Natural killer cell (primary cell): Measurements from ENCODE around the gene CSGALNACT2. TPM values are rescaled to one million over a fixed set of nuclear protein-coding genes. Genes with fewer than 3 reads are reported as not detected.

Experiments
- ATAC-seq, 3 donors: fragments of 150-1000 bp in 2 of 3; fragments of 200-7000 bp in 1 of 3; cut with Tn5 transposase; 1 replicate in 1 of 3; 2 replicates in 2 of 3; pipeline ENCODE4 v1.10.0; 2021; ENCODE audit warnings: mild to moderate bottlenecking in 2 of 3, moderate library complexity in 2 of 3
- DNase-seq, 2 donors: peaks; one replicate each; pipeline versions ENCODE4 v3.0.0 to v3.0.0-alpha.2; 2013 to 2021; ENCODE audit warnings: mixed read lengths in 1 of 2
- H3K27ac ChIP-seq: one replicate; pipeline ENCODE4 v1.5.1; 2013; ENCODE audit warnings: mild to moderate bottlenecking, low read length
- H3K27me3 ChIP-seq: one replicate; pipeline ENCODE4 v1.6.1; 2013; ENCODE audit warnings: low read length; ENCODE audit not compliant: control insufficient read depth, insufficient read depth
- H3K36me3 ChIP-seq: one replicate; pipeline ENCODE4 v1.6.1; 2013; ENCODE audit warnings: low read length; ENCODE audit not compliant: control insufficient read depth, insufficient read depth
- H3K4me1 ChIP-seq: one replicate; pipeline ENCODE4 v1.6.1; 2013; ENCODE audit warnings: low read length; ENCODE audit not compliant: control insufficient read depth, insufficient read depth
- H3K4me3 ChIP-seq: one replicate; pipeline ENCODE4 v1.5.1; 2013; ENCODE audit warnings: low read length
- H3K9me3 ChIP-seq: one replicate; pipeline ENCODE4 v1.6.1; 2013; ENCODE audit warnings: low read length; ENCODE audit not compliant: control insufficient read depth, insufficient read depth
- H3K27ac Mint-ChIP-seq, 2 donors: one replicate each; pipeline ENCODE4 v1.8.0; 2022; ENCODE audit warnings: mild to moderate bottlenecking in 2 of 2, mixed read lengths in 2 of 2, moderate library complexity in 1 of 2
- H3K27me3 Mint-ChIP-seq, 2 donors: one replicate each; pipeline ENCODE4 v1.8.0; 2022; ENCODE audit warnings: low read depth in 2 of 2, mixed read lengths in 2 of 2
- H3K36me3 Mint-ChIP-seq: one replicate; pipeline ENCODE4 v1.8.0; 2022; ENCODE audit warnings: mixed read lengths
- H3K4me1 Mint-ChIP-seq, 2 donors: one replicate each; pipeline ENCODE4 v1.8.0; 2022; ENCODE audit warnings: mixed read lengths in 2 of 2
- H3K4me3 Mint-ChIP-seq: one replicate; pipeline ENCODE4 v1.8.0; 2022; ENCODE audit warnings: mild to moderate bottlenecking, moderate library complexity, mixed read lengths
- H3K9me3 Mint-ChIP-seq, 2 donors: one replicate each; pipeline ENCODE4 v1.8.0; 2022; ENCODE audit warnings: mixed read lengths in 2 of 2
- CTCF ChIP-seq: fragments of 200-600 bp; IDR thresholded peaks from one replicate; pipeline ENCODE4 v1.8.0; 2022; ENCODE audit warnings: antibody characterized with exemption
- WGBS: methylation state at CpG from one replicate; pipeline ENCODE4 v1.1.7; 2013; ENCODE audit warnings: missing lambda C conversion rate; ENCODE audit not compliant: insufficient coverage; 5-methylcytosine and 5-hydroxymethylcytosine counted together
- intact Hi-C: fragments of 100-400 bp; cut with micrococcal nuclease; formaldehyde crosslinking; loops from one replicate; pipeline ENCODE4 v1.14.2; 2022
- total RNA-seq, 4 donors: library from RNA; stranded (reverse); fragments of 120-200 nt in 1 of 4; gene quantifications; one replicate each; pipeline versions ENCODE4 v1.2.3 to v1.2.4, GENCODE V29; 2013 to 2022

CSGALNACT2 gene
- total RNA-seq, 3 donors from 2014 or later (not counting 1 experiment from before 2014, with no cell fraction given) = 49.9 to 57.4 (median 52.8) TPM

- intact Hi-C loops = no loop called here
- Mint-ChIP-seq H3K27me3 (no peaks in the 10 kb centered on the region), H3K4me1 (peaks cover 35 to 55% of the 10 kb centered on the region in 2 donors), H3K9me3 (no peaks in the 10 kb centered on the region), H3K36me3 (peaks cover 25% of the 10 kb centered on the region), H3K4me3 (no peak overlapping the region), H3K27ac (peak overlapping the region; percentile 11 to 16)
- no peak overlapping the region for H3K27ac ChIP-seq
- no peak for TF ChIP-seq CTCF
- no peak overlapping the region for H3K4me3 ChIP-seq
- peaks cover 8% of the 10 kb centered on the region for H3K4me1 ChIP-seq
- H3K27me3 ChIP-seq = no peaks in the 10 kb centered on the region
- H3K9me3 ChIP-seq = no peaks in the 10 kb centered on the region
- no peak for DNase-seq
- ATAC-seq = no peak
- H3K36me3 ChIP-seq = peaks cover 45% of the 10 kb centered on the region
Observed at GRCh38 chr10:43166880-43167497, 28.7 kb downstream of the CSGALNACT2 start.

DNA sequence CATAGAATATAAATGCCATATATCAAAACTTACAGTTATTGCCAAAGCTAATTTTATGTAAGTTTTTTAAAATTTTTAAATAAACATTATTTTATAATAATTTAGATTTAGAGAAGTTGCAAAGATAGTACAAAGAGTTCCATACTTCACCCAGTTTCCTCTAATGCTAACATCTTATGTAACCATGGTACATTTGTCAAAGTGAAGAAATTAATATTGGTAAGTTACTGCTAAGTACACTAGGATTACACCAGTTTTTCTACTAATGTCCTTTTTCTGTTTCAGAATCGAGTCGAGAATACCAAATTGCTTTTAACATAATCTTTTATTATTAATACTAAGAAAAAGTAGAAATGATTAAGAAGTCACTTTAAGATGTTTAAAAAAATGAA is 29.2 kb downstream of the CSGALNACT2 start:
- WGBS = no CpG with 5 or more reads among the region's 2 CpGs
- DNase-seq (no peak), ATAC-seq (no peak)
- intact Hi-C loops = no loop called here
- no peak overlapping the region for H3K27ac ChIP-seq
- no peak overlapping the region for H3K4me3 Mint-ChIP-seq
- H3K27me3 ChIP-seq = no peaks in the 10 kb centered on the region
- no peak overlapping the region for H3K27ac Mint-ChIP-seq
- H3K4me1 Mint-ChIP-seq = peaks cover 35 to 55% of the 10 kb centered on the region in 2 donors
- H3K9me3 Mint-ChIP-seq = no peaks in the 10 kb centered on the region
- no peak for TF ChIP-seq CTCF
- H3K36me3 ChIP-seq = peaks cover 45% of the 10 kb centered on the region
- H3K4me1 ChIP-seq = peaks cover 6% of the 10 kb centered on the region
- peaks cover 25% of the 10 kb centered on the region for H3K36me3 Mint-ChIP-seq
- no peaks in the 10 kb centered on the region for H3K27me3 Mint-ChIP-seq
- no peaks in the 10 kb centered on the region for H3K9me3 ChIP-seq
- no peak overlapping the region for H3K4me3 ChIP-seq

- Mint-ChIP-seq H3K27me3 (no peaks in the 10 kb centered on the region), H3K4me3 (no peak overlapping the region), H3K36me3 (peaks cover 25% of the 10 kb centered on the region), H3K27ac (peak overlapping the region; percentile 41 to 69), H3K9me3 (no peaks in the 10 kb centered on the region), H3K4me1 (peaks cover 31 to 46% of the 10 kb centered on the region in 2 donors)
- WGBS = 92% methylated on average over 2 of the region's 2 CpGs
- ATAC-seq = no peak
- H3K4me1 ChIP-seq = peaks cover 10% of the 10 kb centered on the region
- no peak for DNase-seq
- H3K36me3 ChIP-seq = peaks cover 43% of the 10 kb centered on the region
- no peak for TF ChIP-seq CTCF
- intact Hi-C loops = no loop called here
- H3K9me3 ChIP-seq = no peaks in the 10 kb centered on the region
- no peak overlapping the region for H3K4me3 ChIP-seq
- H3K27ac ChIP-seq = no peak overlapping the region
- H3K27me3 ChIP-seq = no peaks in the 10 kb centered on the region
Observed at GRCh38 chr10:43170491-43170890, 32.2 kb downstream of the CSGALNACT2 start.

DNA sequence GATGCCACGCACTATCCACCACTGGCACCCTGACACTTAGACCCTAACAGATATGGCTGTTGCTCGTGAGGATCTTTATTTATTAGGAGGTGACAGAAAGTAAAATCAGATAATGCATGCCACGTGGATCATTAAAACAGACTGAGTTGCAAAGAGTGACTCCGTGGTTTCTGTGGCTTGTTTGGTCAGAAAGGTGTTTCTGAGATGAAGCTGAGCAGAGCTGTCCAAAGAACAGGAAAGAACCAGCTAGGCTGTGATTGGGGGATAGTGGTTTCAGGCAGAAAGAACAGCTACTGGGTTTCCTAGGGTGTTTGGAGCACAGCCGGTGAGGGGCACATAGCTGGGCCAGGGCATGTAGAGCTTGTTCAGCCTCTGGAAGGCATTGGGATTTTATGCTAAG is 34.4 kb downstream of the CSGALNACT2 start:
- no peak overlapping the region for H3K27ac ChIP-seq
- H3K4me3 ChIP-seq = no peak overlapping the region
- WGBS = 13% methylated on average over 4 of the region's 5 CpGs
- peak overlapping the region; percentile 4 for H3K4me3 Mint-ChIP-seq
- no peaks in the 10 kb centered on the region for H3K9me3 ChIP-seq
- H3K27me3 ChIP-seq = no peaks in the 10 kb centered on the region
- ATAC-seq (peak; percentile 7 to 62 (median 60)), DNase-seq (no peak)
- no peaks in the 10 kb centered on the region for H3K27me3 Mint-ChIP-seq
- peaks cover 31 to 36% of the 10 kb centered on the region in 2 donors for H3K4me1 Mint-ChIP-seq
- no peaks in the 10 kb centered on the region for H3K9me3 Mint-ChIP-seq
- H3K36me3 Mint-ChIP-seq = peaks cover 25% of the 10 kb centered on the region
- peak overlapping the region; percentile 11 to 28 for H3K27ac Mint-ChIP-seq
- intact Hi-C loops = no loop called here
- peaks cover 53% of the 10 kb centered on the region for H3K36me3 ChIP-seq
- peaks cover 10% of the 10 kb centered on the region for H3K4me1 ChIP-seq
- no peak for TF ChIP-seq CTCF
